Measurements from ENCODE around the gene AOAH.

DNA sequence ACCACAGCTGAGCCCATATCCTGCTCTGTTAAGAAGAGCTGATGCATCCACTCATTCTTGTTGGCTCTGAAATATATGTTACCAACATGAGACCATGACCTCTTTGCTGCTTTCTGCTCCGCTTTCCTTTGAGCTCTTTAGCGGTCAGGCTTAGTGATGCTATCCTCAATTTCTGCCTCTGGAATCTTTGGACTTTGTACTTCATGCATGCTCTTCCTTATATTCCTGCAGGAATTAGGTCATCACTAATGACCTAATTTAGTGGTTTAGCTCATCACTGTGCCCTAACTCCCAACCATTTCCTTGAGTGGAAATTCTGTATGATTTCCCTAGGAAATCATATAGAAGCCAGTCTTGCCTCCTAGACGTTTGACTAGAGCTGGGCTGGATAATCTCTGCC lies 119.5 kb downstream of the AOAH start:
- TF ChIP-seq, protein P1, sequence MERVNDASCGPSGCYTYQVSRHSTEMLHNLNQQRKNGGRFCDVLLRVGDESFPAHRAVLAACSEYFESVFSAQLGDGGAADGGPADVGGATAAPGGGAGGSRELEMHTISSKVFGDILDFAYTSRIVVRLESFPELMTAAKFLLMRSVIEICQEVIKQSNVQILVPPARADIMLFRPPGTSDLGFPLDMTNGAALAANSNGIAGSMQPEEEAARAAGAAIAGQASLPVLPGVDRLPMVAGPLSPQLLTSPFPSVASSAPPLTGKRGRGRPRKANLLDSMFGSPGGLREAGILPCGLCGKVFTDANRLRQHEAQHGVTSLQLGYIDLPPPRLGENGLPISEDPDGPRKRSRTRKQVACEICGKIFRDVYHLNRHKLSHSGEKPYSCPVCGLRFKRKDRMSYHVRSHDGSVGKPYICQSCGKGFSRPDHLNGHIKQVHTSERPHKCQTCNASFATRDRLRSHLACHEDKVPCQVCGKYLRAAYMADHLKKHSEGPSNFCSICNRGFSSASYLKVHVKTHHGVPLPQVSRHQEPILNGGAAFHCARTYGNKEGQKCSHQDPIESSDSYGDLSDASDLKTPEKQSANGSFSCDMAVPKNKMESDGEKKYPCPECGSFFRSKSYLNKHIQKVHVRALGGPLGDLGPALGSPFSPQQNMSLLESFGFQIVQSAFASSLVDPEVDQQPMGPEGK (CRISPR knock-in tag; IDR thresholded peaks at IDR 0.05; ENCODE audit: borderline replicate concordance) = no peak
- TF ChIP-seq PPARA (CRISPR knock-in tag; IDR thresholded peaks at IDR 0.05; ENCODE audit: borderline replicate concordance) (no peak), OSR1 (CRISPR knock-in tag; IDR thresholded peaks at IDR 0.05) (no peak), ZFP3 (CRISPR knock-in tag; IDR thresholded peaks at IDR 0.05) (no peak), ZFP30 (CRISPR knock-in tag; IDR thresholded peaks at IDR 0.05) (no peak), TCF4 (CRISPR knock-in tag; IDR thresholded peaks at IDR 0.05; ENCODE audit: borderline replicate concordance) (no peak), BACH2 (CRISPR knock-in tag; IDR thresholded peaks at IDR 0.05; ENCODE audit: borderline replicate concordance) (no peak), ISL1 (CRISPR knock-in tag; IDR thresholded peaks at IDR 0.05) (no peak), CREB5 (CRISPR knock-in tag; IDR thresholded peaks at IDR 0.05; ENCODE audit: low read depth) (no peak), RARB (CRISPR knock-in tag; IDR thresholded peaks at IDR 0.05) (no peak)

All from SK-N-SH treated with all-trans-retinoic acid at 6 μM for 48 hours (cell line).